ENCODE data around the gene ETF1. TPM values are rescaled to one million over a fixed set of nuclear protein-coding genes. Genes with fewer than 3 reads are reported as not detected.

ETF1 gene
- total RNA-seq, 2 donors from 2014 or later, result 67.6 to 115 TPM

- no peak overlapping the region for H3K4me3 ChIP-seq
- H3K27ac ChIP-seq, result no peak overlapping the region
- H3K4me1 ChIP-seq (ENCODE audit: control insufficient read depth in 1 of 2, low read depth in 2 of 2), result no peaks in the 10 kb centered on the region
- H3K36me3 ChIP-seq, result peaks cover 23% of the 10 kb centered on the region
- H3K27me3 ChIP-seq (replicated peaks; ENCODE audit: insufficient read depth), result no peaks in the 10 kb centered on the region
- no peak for TF ChIP-seq CTCF (IDR thresholded peaks at IDR 0.05)
- ATAC-seq (ENCODE audit: insufficient number of reproducible peaks, low FRiP score, low read depth) (no peak), DNase-seq (ENCODE audit: low spot score) (no peak)
- H3K9me3 ChIP-seq, result no peaks in the 10 kb centered on the region
These were observed 9.6 kb upstream of the ETF1 start for GRCh38 chr5:138552657-138553056.

GRCh38 chr5:138549414-138549813, 6.4 kb upstream of the ETF1 start:
- DNase-seq (ENCODE audit: low spot score) (no peak), ATAC-seq (ENCODE audit: insufficient number of reproducible peaks, low FRiP score, low read depth) (no peak)
- Histone ChIP-seq H3K9me3 (no peaks in the 10 kb centered on the region), H3K4me1 (ENCODE audit: control insufficient read depth in 1 of 2, low read depth in 2 of 2) (peaks cover 19 to 31% of the 10 kb centered on the region in 2 donors), H3K36me3 (no peaks in the 10 kb centered on the region), H3K27ac (no peak overlapping the region), H3K4me3 (no peak overlapping the region), H3K27me3 (replicated peaks; ENCODE audit: insufficient read depth) (no peaks in the 10 kb centered on the region)
- no peak for TF ChIP-seq CTCF (IDR thresholded peaks at IDR 0.05)

GRCh38 chr5:138545919-138546562, 3.0 kb upstream of the ETF1 start:
- no peak overlapping the region for H3K4me3 ChIP-seq

GRCh38 chr5:138544181-138545134, 1.4 kb upstream of the ETF1 start:
- no peak for DNase-seq (ENCODE audit: low spot score)
- no peak for TF ChIP-seq CTCF (IDR thresholded peaks at IDR 0.05)
- no peaks in the 10 kb centered on the region for H3K9me3 ChIP-seq
- peak overlapping the region; percentile 98 to 99 for H3K27ac ChIP-seq
- H3K4me1 ChIP-seq (ENCODE audit: control insufficient read depth in 1 of 2, low read depth in 2 of 2), result peaks cover 40 to 56% of the 10 kb centered on the region in 2 donors
- no peaks in the 10 kb centered on the region for H3K36me3 ChIP-seq
- no peaks in the 10 kb centered on the region for H3K27me3 ChIP-seq (replicated peaks; ENCODE audit: insufficient read depth)
- H3K4me3 ChIP-seq, result peak overlapping the region; percentile 97
- no peak for ATAC-seq (ENCODE audit: insufficient number of reproducible peaks, low FRiP score, low read depth)

More at GRCh38 chr5:138545919-138546562, 3.0 kb upstream of the ETF1 start:
- ATAC-seq (ENCODE audit: insufficient number of reproducible peaks, low FRiP score, low read depth), result no peak
- H3K4me1 ChIP-seq (ENCODE audit: control insufficient read depth in 1 of 2, low read depth in 2 of 2), result peaks cover 32 to 45% of the 10 kb centered on the region in 2 donors
- no peaks in the 10 kb centered on the region for H3K36me3 ChIP-seq
- no peaks in the 10 kb centered on the region for H3K9me3 ChIP-seq
- no peaks in the 10 kb centered on the region for H3K27me3 ChIP-seq (replicated peaks; ENCODE audit: insufficient read depth)
- no peak for DNase-seq (ENCODE audit: low spot score)
- no peak overlapping the region for H3K27ac ChIP-seq
- TF ChIP-seq CTCF (IDR thresholded peaks at IDR 0.05), result no peak

GRCh38 chr5:138543730-138544104, 681 bp upstream of the ETF1 start:
- DNase-seq (ENCODE audit: low spot score) (no peak), ATAC-seq (ENCODE audit: insufficient number of reproducible peaks, low FRiP score, low read depth) (peak; percentile 66)
- no peaks in the 10 kb centered on the region for H3K36me3 ChIP-seq
- no peak for TF ChIP-seq CTCF (IDR thresholded peaks at IDR 0.05)
- peak overlapping the region; percentile 97 for H3K4me3 ChIP-seq
- peaks cover 40 to 62% of the 10 kb centered on the region in 2 donors for H3K4me1 ChIP-seq (ENCODE audit: control insufficient read depth in 1 of 2, low read depth in 2 of 2)
- peak overlapping the region; percentile 98 to 99 for H3K27ac ChIP-seq
- H3K9me3 ChIP-seq, result no peaks in the 10 kb centered on the region
- H3K27me3 ChIP-seq (replicated peaks; ENCODE audit: insufficient read depth), result no peaks in the 10 kb centered on the region

All from thoracic aorta (tissue), 2 donors.